Measurements from ENCODE around the gene KCNIP4.

The KCNIP4 gene

DNA sequence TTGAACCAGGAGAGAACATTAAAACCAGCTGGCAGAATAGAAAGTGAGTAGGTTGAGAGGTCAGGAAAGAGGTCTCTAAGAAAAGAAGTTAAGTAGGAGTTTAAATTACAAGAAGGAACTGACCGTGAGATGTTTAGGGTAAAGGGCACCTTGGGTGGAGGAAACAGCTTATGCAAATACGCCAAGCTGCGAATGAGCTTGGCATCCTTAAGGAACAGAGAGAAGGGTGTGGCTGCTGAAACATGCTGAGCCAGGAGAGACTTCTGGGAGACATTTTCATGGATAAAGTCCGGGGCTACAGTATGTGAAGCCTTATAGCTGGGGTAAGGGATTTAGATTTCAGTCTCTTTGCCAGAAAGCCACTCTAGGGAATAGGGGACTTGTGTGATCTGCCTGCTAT is 249.1 kb downstream of the KCNIP4 start:
- H3K27ac ChIP-seq (ENCODE audit: low read depth, low read length, severe bottlenecking), result no peak overlapping the region
- peaks cover 7% of the 10 kb centered on the region for H3K4me1 ChIP-seq (ENCODE audit: control insufficient read depth, insufficient read depth, low read length, poor library complexity, severe bottlenecking)
- no peak overlapping the region for H3K4me3 ChIP-seq (ENCODE audit: extremely low read depth, insufficient read depth, low read length, poor library complexity, severe bottlenecking)
- H3K36me3 ChIP-seq (ENCODE audit: control insufficient read depth, insufficient read depth, low read length), result no peaks in the 10 kb centered on the region
- 33 to 54% methylated on average over 3 to 4 of the region's 4 CpGs for WGBS, 2 experiments (ENCODE audit: insufficient coverage in 2 of 2)
- no peaks in the 10 kb centered on the region for H3K9me3 ChIP-seq (ENCODE audit: control insufficient read depth, low read length)

DNA sequence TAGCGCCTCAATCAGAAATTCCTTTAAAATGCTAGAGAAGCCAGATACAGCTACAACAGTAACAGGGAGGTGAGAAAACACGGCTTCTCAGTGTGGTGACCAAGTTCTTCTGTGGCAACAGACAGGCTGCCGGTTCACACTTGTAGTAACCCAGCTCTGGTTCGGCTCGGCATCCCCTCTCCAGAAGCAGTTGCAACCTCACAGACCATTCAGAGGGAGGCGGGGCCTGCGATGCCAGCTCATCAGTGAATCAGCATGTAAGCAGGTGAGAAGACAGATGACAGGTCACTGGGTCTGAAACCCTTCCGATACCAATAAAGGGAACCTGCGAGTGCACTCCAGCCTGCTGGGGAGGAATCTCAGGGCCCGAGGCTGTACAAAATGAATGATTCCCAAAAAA is 251.0 kb downstream of the KCNIP4 start:
- H3K27ac ChIP-seq (ENCODE audit: low read depth, low read length, severe bottlenecking), result no peak overlapping the region
- no peaks in the 10 kb centered on the region for H3K36me3 ChIP-seq (ENCODE audit: control insufficient read depth, insufficient read depth, low read length)
- no peaks in the 10 kb centered on the region for H3K9me3 ChIP-seq (ENCODE audit: control insufficient read depth, low read length)
- peaks cover 7% of the 10 kb centered on the region for H3K4me1 ChIP-seq (ENCODE audit: control insufficient read depth, insufficient read depth, low read length, poor library complexity, severe bottlenecking)
- WGBS, 2 experiments (ENCODE audit: insufficient coverage in 2 of 2), result 10 to 23% methylated on average over 3 to 4 of the region's 10 CpGs
- peak overlapping the region; percentile 12 for H3K4me3 ChIP-seq (ENCODE audit: extremely low read depth, insufficient read depth, low read length, poor library complexity, severe bottlenecking)

DNA sequence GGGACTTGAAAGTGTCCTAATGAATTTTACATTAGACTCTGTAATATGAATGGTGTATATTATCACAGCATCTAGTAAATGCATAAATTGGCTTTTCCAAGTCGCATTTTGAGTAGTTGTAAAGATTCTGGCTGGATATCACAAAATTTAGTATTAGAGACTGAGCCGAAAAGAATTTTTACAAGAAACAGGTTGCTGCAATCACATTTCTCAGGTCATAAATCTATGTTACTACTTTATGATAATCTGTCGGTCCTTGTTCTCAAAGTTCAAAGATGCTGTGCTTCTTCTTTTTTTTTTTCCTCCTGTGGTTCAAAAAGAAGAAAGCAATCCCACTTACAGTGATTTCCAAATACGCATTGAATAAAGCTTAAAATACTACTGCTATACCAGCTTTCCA is 253.4 kb downstream of the KCNIP4 start:
- Histone ChIP-seq H3K36me3 (ENCODE audit: control insufficient read depth, insufficient read depth, low read length) (no peaks in the 10 kb centered on the region), H3K27ac (ENCODE audit: low read depth, low read length, severe bottlenecking) (no peak overlapping the region), H3K4me1 (ENCODE audit: control insufficient read depth, insufficient read depth, low read length, poor library complexity, severe bottlenecking) (peaks cover 7% of the 10 kb centered on the region), H3K4me3 (ENCODE audit: extremely low read depth, insufficient read depth, low read length, poor library complexity, severe bottlenecking) (no peak overlapping the region), H3K9me3 (ENCODE audit: control insufficient read depth, low read length) (no peaks in the 10 kb centered on the region)
- whole genome bisulfite sequencing, 2 experiments (ENCODE audit: insufficient coverage in 2 of 2), result 67 to 100% methylated on average over 1 of the region's 4 CpGs

DNA sequence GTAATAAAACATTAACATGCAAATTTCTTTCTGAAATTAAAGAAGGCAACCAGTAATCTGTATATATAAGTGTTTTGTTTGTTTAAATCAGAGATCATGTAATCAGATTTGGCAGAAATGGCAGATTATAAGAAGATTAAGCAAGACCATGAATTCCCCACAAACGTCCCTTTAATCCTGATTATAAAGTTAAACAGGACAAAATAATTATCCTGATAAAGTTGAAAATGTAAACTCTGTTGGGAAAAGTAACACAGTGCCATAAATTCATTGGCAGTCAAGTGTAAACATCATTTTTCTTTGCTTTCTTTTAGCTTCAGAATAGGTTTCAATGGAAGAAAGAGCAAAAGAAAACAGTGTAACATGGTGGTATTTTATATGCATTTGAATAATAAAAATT is 256.3 kb downstream of the KCNIP4 start:
- Histone ChIP-seq H3K27ac (ENCODE audit: low read depth, low read length, severe bottlenecking) (no peak overlapping the region), H3K4me3 (ENCODE audit: extremely low read depth, insufficient read depth, low read length, poor library complexity, severe bottlenecking) (no peak overlapping the region), H3K36me3 (ENCODE audit: control insufficient read depth, insufficient read depth, low read length) (no peaks in the 10 kb centered on the region), H3K4me1 (ENCODE audit: control insufficient read depth, insufficient read depth, low read length, poor library complexity, severe bottlenecking) (peaks cover 3% of the 10 kb centered on the region), H3K9me3 (ENCODE audit: control insufficient read depth, low read length) (no peaks in the 10 kb centered on the region)
- WGBS, 2 experiments (ENCODE audit: insufficient coverage in 2 of 2), result no CpG with 5 or more reads among the region's 1 CpG

DNA sequence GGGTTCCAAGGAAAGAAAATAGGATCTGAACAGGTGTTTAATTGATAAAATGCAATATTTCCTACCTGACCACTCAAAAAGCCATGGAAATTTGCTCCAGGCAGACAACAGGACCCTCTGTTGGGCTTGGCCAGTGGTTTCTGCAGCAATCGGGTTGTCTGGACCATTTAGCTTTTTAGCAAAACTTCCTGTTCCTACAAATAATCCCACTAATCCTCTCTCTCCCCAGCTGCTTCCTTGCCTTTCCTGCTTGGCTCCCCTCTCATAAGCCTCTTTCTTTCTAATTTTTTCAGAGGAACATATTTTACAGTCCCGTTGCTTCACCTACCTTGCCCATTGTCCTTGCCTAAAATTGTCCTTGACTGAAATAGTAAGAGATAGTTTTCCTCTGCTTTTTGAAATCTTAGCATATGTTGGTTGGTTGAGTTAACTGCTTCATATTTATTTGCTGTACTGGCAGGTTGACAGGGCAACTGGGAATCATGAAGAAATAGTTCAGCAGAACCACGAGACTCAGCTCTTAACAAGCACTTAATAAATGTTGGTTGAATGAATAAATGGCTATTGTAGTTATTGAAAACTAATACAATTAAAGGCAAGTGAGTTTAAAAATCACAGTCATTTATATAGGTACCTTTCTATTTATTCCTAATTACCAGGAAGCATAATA is 259.8 kb downstream of the KCNIP4 start:
- H3K36me3 ChIP-seq (ENCODE audit: control insufficient read depth, insufficient read depth, low read length), result no peaks in the 10 kb centered on the region
- no peak overlapping the region for H3K4me3 ChIP-seq (ENCODE audit: extremely low read depth, insufficient read depth, low read length, poor library complexity, severe bottlenecking)
- H3K4me1 ChIP-seq (ENCODE audit: control insufficient read depth, insufficient read depth, low read length, poor library complexity, severe bottlenecking), result no peaks in the 10 kb centered on the region
- no peak overlapping the region for H3K27ac ChIP-seq (ENCODE audit: low read depth, low read length, severe bottlenecking)
- WGBS, 2 experiments (ENCODE audit: insufficient coverage in 2 of 2), result 60 to 82% methylated on average over 1 of the region's 3 CpGs
- no peaks in the 10 kb centered on the region for H3K9me3 ChIP-seq (ENCODE audit: control insufficient read depth, low read length)

DNA sequence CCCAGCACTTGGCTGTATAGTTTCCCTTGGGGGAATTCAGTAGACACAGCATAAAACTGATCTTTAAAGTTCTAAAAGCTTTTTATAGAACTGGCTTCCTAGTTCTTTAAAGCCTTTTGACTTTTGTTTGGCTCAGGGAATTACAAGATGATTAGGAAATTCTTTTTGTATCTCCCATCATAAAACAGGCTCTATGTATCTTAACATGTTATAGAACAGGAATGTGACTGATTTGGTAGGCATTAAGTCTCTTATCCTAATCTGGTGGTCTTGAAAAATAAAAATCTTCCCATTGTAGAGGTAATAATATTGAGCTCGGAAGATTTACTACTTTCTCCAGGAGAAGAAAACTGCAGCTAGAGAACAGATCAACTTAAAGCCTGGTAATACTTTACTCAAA is 262.7 kb downstream of the KCNIP4 start:
- Histone ChIP-seq H3K36me3 (ENCODE audit: control insufficient read depth, insufficient read depth, low read length) (no peaks in the 10 kb centered on the region), H3K27ac (ENCODE audit: low read depth, low read length, severe bottlenecking) (no peak overlapping the region), H3K9me3 (ENCODE audit: control insufficient read depth, low read length) (no peaks in the 10 kb centered on the region), H3K4me1 (ENCODE audit: control insufficient read depth, insufficient read depth, low read length, poor library complexity, severe bottlenecking) (no peaks in the 10 kb centered on the region), H3K4me3 (ENCODE audit: extremely low read depth, insufficient read depth, low read length, poor library complexity, severe bottlenecking) (no peak overlapping the region)
- WGBS, 2 experiments (ENCODE audit: insufficient coverage in 2 of 2), result no CpG with 5 or more reads among the region's 1 CpG

DNA sequence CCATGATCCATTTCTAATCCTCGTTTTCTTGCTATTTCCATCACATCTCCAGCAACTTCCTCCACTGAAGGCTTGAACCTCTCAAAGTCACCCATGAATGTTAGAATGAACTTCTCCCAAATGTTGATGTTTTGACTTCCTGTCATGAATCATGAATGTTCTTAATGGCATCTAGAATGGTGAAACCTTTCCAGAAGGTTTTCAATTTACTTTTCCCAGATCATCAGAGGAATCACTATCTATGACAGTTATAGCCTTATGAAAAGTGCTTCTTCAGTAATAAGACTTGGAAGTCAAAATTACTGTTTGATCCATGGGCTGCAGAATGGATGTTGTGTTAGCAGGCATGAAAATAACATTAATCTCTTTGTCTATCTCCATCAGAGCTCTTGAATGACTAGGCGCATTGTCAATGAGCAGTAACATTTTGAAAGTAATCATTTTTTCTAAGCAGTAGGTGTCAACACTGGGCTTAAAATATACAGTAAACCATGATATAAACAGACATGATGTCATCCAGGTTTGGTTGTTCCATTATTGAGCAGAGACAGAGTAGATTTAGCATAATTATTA is 268.2 kb downstream of the KCNIP4 start:
- H3K4me3 ChIP-seq (ENCODE audit: extremely low read depth, insufficient read depth, low read length, poor library complexity, severe bottlenecking), result no peak overlapping the region
- WGBS, 2 experiments (ENCODE audit: insufficient coverage in 2 of 2), result 83 to 100% methylated on average over 1 to 2 of the region's 2 CpGs

DNA sequence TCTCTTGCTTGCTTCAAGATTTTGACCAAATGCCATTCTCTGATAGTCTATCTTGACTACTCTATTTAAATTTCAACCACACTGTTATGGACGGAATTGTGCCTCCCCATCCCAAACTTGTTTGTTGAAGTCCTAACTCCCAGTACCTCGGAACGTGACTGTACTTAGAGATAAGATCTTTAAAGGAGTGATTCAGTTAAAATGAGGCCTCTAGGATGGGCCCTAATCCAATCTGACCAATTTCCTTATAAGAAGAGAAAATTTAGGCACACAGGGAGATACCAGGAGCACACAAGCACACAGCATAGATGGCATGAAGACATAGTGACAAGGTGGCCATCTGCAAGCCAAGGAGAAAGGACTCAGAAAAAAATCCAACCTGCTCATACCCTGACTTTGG is 269.9 kb downstream of the KCNIP4 start:
- WGBS, 2 experiments (ENCODE audit: insufficient coverage in 2 of 2), result 67% methylated on average over 1 of the region's 3 CpGs
- Histone ChIP-seq H3K9me3 (ENCODE audit: control insufficient read depth, low read length) (no peaks in the 10 kb centered on the region), H3K36me3 (ENCODE audit: control insufficient read depth, insufficient read depth, low read length) (no peaks in the 10 kb centered on the region), H3K4me1 (ENCODE audit: control insufficient read depth, insufficient read depth, low read length, poor library complexity, severe bottlenecking) (no peaks in the 10 kb centered on the region), H3K27ac (ENCODE audit: low read depth, low read length, severe bottlenecking) (no peak overlapping the region), H3K4me3 (ENCODE audit: extremely low read depth, insufficient read depth, low read length, poor library complexity, severe bottlenecking) (no peak overlapping the region)

More for the DNA sequence above, 268.2 kb downstream of the KCNIP4 start:
- H3K36me3 ChIP-seq (ENCODE audit: control insufficient read depth, insufficient read depth, low read length), result no peaks in the 10 kb centered on the region
- H3K9me3 ChIP-seq (ENCODE audit: control insufficient read depth, low read length), result no peaks in the 10 kb centered on the region
- H3K4me1 ChIP-seq (ENCODE audit: control insufficient read depth, insufficient read depth, low read length, poor library complexity, severe bottlenecking), result no peaks in the 10 kb centered on the region
- H3K27ac ChIP-seq (ENCODE audit: low read depth, low read length, severe bottlenecking), result no peak overlapping the region

DNA sequence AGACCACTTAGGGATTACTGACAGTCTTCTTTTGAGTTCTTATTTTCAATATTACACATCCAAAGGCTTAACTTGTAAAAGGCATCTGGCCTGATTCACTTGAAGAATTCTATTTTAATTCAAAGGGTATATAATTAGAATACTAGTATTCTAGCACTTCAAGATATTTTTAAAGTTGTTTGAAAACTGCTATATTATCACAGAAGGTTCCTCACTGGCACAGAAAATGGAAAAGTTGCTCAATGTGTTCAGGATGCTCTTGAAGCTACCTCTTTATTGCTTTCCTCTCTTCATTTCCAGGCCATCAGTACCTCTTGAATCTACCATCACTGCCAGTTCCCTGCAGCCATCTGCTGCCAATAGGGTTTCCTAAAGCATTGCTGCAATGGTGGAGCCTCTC is 271.4 kb downstream of the KCNIP4 start:
- H3K4me1 ChIP-seq (ENCODE audit: control insufficient read depth, insufficient read depth, low read length, poor library complexity, severe bottlenecking), result no peaks in the 10 kb centered on the region
- H3K27ac ChIP-seq (ENCODE audit: low read depth, low read length, severe bottlenecking), result no peak overlapping the region
- H3K9me3 ChIP-seq (ENCODE audit: control insufficient read depth, low read length), result no peaks in the 10 kb centered on the region
- H3K36me3 ChIP-seq (ENCODE audit: control insufficient read depth, insufficient read depth, low read length), result no peaks in the 10 kb centered on the region
- H3K4me3 ChIP-seq (ENCODE audit: extremely low read depth, insufficient read depth, low read length, poor library complexity, severe bottlenecking), result no peak overlapping the region

DNA sequence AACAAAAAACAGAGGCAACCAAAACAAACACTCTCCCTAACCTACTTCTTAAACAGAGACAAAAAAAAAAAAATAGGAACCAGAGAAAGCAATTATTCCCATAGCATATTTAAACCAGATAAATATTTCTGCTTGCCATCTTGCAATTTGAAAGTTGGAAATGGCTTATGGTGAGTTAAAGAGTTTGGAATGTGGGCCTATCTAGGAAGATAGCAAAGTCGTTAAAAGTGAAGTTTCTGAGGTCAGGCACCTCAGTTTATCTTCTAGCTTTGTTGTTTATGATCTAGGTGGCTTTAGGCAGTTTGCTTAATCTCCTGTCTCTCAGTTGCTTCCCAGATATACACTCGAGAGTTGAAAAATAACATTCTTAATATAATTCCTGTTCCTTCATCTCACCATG is 284.2 kb downstream of the KCNIP4 start:
- WGBS, 2 experiments (ENCODE audit: insufficient coverage in 2 of 2), result 60% methylated on average over 1 of the region's 2 CpGs; no CpG with 5 or more reads in 1 of the 2 experiments
- no peaks in the 10 kb centered on the region for H3K4me1 ChIP-seq (ENCODE audit: control insufficient read depth, insufficient read depth, low read length, poor library complexity, severe bottlenecking)
- H3K9me3 ChIP-seq (ENCODE audit: control insufficient read depth, low read length), result no peaks in the 10 kb centered on the region
- no peak overlapping the region for H3K4me3 ChIP-seq (ENCODE audit: extremely low read depth, insufficient read depth, low read length, poor library complexity, severe bottlenecking)
- H3K36me3 ChIP-seq (ENCODE audit: control insufficient read depth, insufficient read depth, low read length), result no peaks in the 10 kb centered on the region
- H3K27ac ChIP-seq (ENCODE audit: low read depth, low read length, severe bottlenecking), result no peak overlapping the region

DNA sequence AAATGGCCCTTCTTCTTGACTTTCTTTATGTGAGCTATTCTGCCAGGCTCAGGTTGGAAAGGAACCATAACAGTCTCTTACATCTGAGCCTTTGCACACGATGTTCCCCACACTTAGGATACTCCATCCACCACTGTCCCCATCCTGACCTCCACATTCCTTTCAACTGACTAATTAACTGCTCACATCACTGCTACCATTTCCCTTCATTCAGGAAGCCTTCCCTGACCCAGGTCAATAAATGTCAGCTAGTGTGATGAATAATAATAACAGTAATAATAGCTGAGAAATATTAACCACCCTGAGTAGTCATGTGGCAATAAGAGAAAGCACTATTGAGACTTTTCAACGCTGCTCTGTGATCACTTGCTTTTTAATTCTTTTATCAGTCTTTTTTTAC is 291.7 kb downstream of the KCNIP4 start:
- H3K9me3 ChIP-seq (ENCODE audit: control insufficient read depth, low read length), result no peaks in the 10 kb centered on the region
- WGBS, 2 experiments (ENCODE audit: insufficient coverage in 2 of 2), result 43% methylated on average over 1 of the region's 2 CpGs; no CpG with 5 or more reads in 1 of the 2 experiments
- H3K27ac ChIP-seq (ENCODE audit: low read depth, low read length, severe bottlenecking), result no peak overlapping the region
- H3K36me3 ChIP-seq (ENCODE audit: control insufficient read depth, insufficient read depth, low read length), result no peaks in the 10 kb centered on the region
- no peaks in the 10 kb centered on the region for H3K4me1 ChIP-seq (ENCODE audit: control insufficient read depth, insufficient read depth, low read length, poor library complexity, severe bottlenecking)
- no peak overlapping the region for H3K4me3 ChIP-seq (ENCODE audit: extremely low read depth, insufficient read depth, low read length, poor library complexity, severe bottlenecking)

Measured in mesodermal cell (in vitro differentiated cells).